ENCODE results near the gene SF3B2. TPM values are rescaled to one million over a fixed set of nuclear protein-coding genes. Genes with fewer than 3 reads are reported as not detected.
"Not testable (repeated sequence)": the region's sequence is repeated elsewhere in the genome, so short reads cannot be mapped to it uniquely, and the experiment has no call there.

The SF3B2 gene
- total and polyA plus RNA-seq, 2 donors (not counting 3 experiments of a cell fraction or from before 2014, with no cell fraction given) = 99.4 to 196 TPM

- dilution Hi-C loops (cut with MboI; ENCODE audit: extremely low pct_ligation_motif_present, low sequenced_read_pairs) = no loop called here
- POLR2A ChIA-PET = no interaction called here
Measured at GRCh38 chr11:66112601-66113499, 60.7 kb downstream of the SF3B2 start.

GRCh38 chr11:66114957-66115356 lies 62.8 kb downstream of the SF3B2 start:
- H3K27ac ChIP-seq (ENCODE audit: insufficient read depth, low read depth, low read length); H2AFZ ChIP-seq (ENCODE audit: low read depth, low read length); POLR2A ChIA-PET; H3K27me3 ChIP-seq (ENCODE audit: control insufficient read depth in 2 of 2, insufficient read depth in 2 of 2, low read length in 2 of 2); H3K4me3 ChIP-seq (replicated peaks in 1 of 3; ENCODE audit: insufficient read depth in 1 of 3, low read depth in 1 of 3, low read length in 3 of 3); H3K9ac ChIP-seq (replicated peaks; ENCODE audit: extremely low read depth, insufficient read depth, low read length); H3K79me2 ChIP-seq (ENCODE audit: control insufficient read depth, insufficient read depth, low read length); DNase-seq (ENCODE audit: low read depth, low spot score); H3K9me1 ChIP-seq (replicated peaks; ENCODE audit: control insufficient read depth, extremely low read depth, insufficient read depth, low read length); H3K9me3 ChIP-seq (replicated peaks; ENCODE audit: control insufficient read depth, insufficient read depth, low read length); H4K20me1 ChIP-seq (replicated peaks; ENCODE audit: control insufficient read depth, extremely low read depth, insufficient read depth, low read length); FAIRE-seq; H3K36me3 ChIP-seq (ENCODE audit: control insufficient read depth in 2 of 2, extremely low read depth in 1 of 2, insufficient read depth in 2 of 2, low read length in 2 of 2); dilution Hi-C loops (cut with MboI; ENCODE audit: extremely low pct_ligation_motif_present, low sequenced_read_pairs); BruUV-seq (replicated peaks): not testable (repeated sequence)
- CTCF ChIA-PET = interaction anchor here (1.3 to 3.8 kb wide), 4 partner anchors 10 to 46 kb away, joined by 6 to 25 read pairs (median 8); no protein-coding TSS in a partner anchor
- Histone ChIP-seq H3K4me2 (ENCODE audit: insufficient read depth, low read length) (peak overlapping the region; percentile 45), H3K4me1 (ENCODE audit: control insufficient read depth, extremely low read depth, insufficient read depth, low read length) (peaks cover 61% of the 10 kb centered on the region)
- intact Hi-C loops (cut with micrococcal nuclease) = loop anchor here (5.0 kb wide), 2 partner anchors 33 to 43 kb away; partner anchors contain the start of gene PACS1

More at GRCh38 chr11:66112601-66113499, 60.7 kb downstream of the SF3B2 start:
- DNase-seq (ENCODE audit: low read depth, low spot score) (peak; percentile 87), FAIRE-seq (peak; percentile 75)
- Histone ChIP-seq H3K4me1 (ENCODE audit: control insufficient read depth, extremely low read depth, insufficient read depth, low read length) (peaks cover 47% of the 10 kb centered on the region), H3K27me3 (ENCODE audit: control insufficient read depth in 2 of 2, insufficient read depth in 2 of 2, low read length in 2 of 2) (no peaks in the 10 kb centered on the region), H3K4me3 (replicated peaks in 1 of 3; ENCODE audit: insufficient read depth in 1 of 3, low read depth in 1 of 3, low read length in 3 of 3) (no peak overlapping the region), H3K4me2 (ENCODE audit: insufficient read depth, low read length) (peak overlapping the region; percentile 61), H3K9ac (replicated peaks; ENCODE audit: extremely low read depth, insufficient read depth, low read length) (peak overlapping the region; percentile 32), H3K36me3 (ENCODE audit: control insufficient read depth in 2 of 2, extremely low read depth in 1 of 2, insufficient read depth in 2 of 2, low read length in 2 of 2) (no peaks in the 10 kb centered on the region), H4K20me1 (replicated peaks; ENCODE audit: control insufficient read depth, extremely low read depth, insufficient read depth, low read length) (no peaks in the 10 kb centered on the region), H3K79me2 (ENCODE audit: control insufficient read depth, insufficient read depth, low read length) (peaks cover 9% of the 10 kb centered on the region), H2AFZ (ENCODE audit: low read depth, low read length) (no peak overlapping the region), H3K9me3 (replicated peaks; ENCODE audit: control insufficient read depth, insufficient read depth, low read length) (no peaks in the 10 kb centered on the region), H3K9me1 (replicated peaks; ENCODE audit: control insufficient read depth, extremely low read depth, insufficient read depth, low read length) (no peaks in the 10 kb centered on the region), H3K27ac (ENCODE audit: insufficient read depth, low read depth, low read length) (peak overlapping the region; percentile 54)
- intact Hi-C loops (cut with micrococcal nuclease) = loop anchor here (5.0 kb wide), 1 partner anchor 41 kb away; the partner anchor contains the start of gene PACS1
- no TSS peak for BruUV-seq (replicated peaks)
- CTCF ChIA-PET = interaction anchor here (0.6 to 1.8 kb wide), 3 partner anchors 11 to 24 kb away, joined by 3 to 5 read pairs (median 4); no protein-coding TSS in a partner anchor
- TF ChIP-seq POLR2AphosphoS5 (IDR thresholded peaks at IDR 0.05; ENCODE audit: insufficient read depth, low read depth, low read length) (peak; percentile 15), EZH2 (IDR thresholded peaks at IDR 0.05; ENCODE audit: borderline replicate concordance, low read depth, low read length, severe bottlenecking) (no peak), POLR2A (IDR thresholded peaks at IDR 0.05; ENCODE audit: low read depth, low read length) (peak; percentile 21), JUN (IDR thresholded peaks at IDR 0.05; ENCODE audit: borderline replicate concordance, insufficient read depth, insufficient read length, low read depth) (peak; percentile 29), FOS (IDR thresholded peaks at IDR 0.05; ENCODE audit: borderline replicate concordance, insufficient read depth, low read length) (peak; percentile 84), GATA2 (IDR thresholded peaks at IDR 0.05; ENCODE audit: insufficient read depth, insufficient read length, low read depth, low read length) (peak; percentile 44), MYC (IDR thresholded peaks at IDR 0.05; ENCODE audit: low read depth, low read length) (no peak)

Data from endothelial cell of umbilical vein (primary cell).